NCI-H510A (cell line): Measurements from ENCODE around the gene MUC22.
A peak's percentile ranks its signal among the peaks of the same experiment; 100 is the strongest.
"Not testable (repeated sequence)": the region's sequence is repeated elsewhere in the genome, so short reads cannot be mapped to it uniquely, and the experiment has no call there.

Experiments
- DNase-seq: peaks from one replicate; lab custom pipeline; 2025; lab: John Stamatoyannopoulos, UW

MUC22 gene

GRCh38 chr6:31038559-31038958 is 28.3 kb downstream of the MUC22 start:
- DNase-seq: no peak

GRCh38 chr6:31040801-31041200 is 30.5 kb downstream of the MUC22 start:
- no peak for DNase-seq

DNA sequence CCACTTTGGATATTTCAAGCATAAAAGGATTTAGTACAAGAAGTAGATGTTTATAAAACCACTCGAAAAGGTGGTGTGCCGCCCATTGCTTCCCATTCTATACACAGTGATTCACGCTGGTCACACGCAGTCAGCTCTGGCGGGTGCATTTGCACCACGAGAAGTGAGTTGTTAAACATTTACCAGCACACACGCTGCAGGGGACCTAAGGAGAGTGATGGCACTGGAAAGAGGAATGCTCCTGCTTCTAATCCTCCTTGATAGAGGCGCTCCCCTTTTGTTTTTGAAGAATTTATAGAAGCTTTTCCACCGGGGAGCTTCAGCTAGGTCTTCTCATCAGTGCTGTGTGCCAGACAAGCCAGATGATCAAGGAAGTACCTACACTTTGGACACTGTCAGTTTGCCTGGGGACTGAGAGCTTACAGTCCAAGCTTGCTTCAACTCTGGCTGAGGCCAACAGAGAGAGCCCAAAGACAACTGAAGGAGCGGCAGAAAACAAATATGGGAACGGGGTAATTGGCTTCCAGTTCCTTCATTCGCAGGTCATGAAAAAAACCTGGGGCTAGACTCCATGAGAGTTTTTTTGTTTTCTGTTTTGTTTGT is 31.2 kb downstream of the MUC22 start:
- no peak for DNase-seq

- DNase-seq: no peak
These were observed 32.5 kb downstream of the MUC22 start for GRCh38 chr6:31042806-31043205.

DNA sequence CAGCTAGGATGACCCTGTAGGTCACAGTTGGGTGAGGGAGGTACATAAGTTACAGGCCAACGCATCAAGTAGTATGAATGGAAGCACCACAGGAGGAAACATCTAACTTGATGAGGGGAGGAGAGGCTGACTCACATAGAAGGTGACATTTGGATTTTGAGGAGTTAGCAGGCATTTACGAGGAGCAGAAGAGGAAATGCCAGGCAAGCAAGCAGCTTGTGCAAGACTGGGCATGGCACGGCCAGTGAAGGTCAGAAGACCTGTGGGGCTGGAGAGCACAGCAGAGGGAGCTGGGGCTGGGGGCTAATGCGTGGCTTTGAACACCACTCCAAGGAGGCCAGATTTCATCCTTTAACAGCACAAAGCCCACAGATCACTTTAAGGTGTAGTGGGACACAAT is 37.8 kb downstream of the MUC22 start:
- DNase-seq: no peak

DNA sequence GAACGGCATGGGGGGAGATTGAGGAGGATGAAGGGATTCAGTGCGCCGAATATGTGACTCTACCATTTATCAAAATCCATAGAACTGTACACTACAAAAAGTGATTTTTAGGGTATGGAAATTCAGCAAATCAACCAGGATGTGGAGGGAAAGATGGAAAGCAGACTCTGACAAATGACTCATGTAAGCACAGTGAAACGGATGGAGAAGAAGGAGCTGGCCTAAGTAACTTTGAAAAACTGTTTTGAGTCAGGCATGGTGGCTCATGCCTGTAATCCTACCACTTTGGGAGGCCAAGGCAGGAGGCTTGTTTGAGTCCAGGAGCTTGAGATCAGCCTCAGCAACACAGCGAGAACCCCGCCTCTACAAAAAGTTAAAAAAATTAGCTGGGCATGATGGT is 39.2 kb downstream of the MUC22 start:
- DNase-seq: no peak

- not testable (repeated sequence) for DNase-seq
These were observed 42.9 kb downstream of the MUC22 start for GRCh38 chr6:31053187-31053586.

DNA sequence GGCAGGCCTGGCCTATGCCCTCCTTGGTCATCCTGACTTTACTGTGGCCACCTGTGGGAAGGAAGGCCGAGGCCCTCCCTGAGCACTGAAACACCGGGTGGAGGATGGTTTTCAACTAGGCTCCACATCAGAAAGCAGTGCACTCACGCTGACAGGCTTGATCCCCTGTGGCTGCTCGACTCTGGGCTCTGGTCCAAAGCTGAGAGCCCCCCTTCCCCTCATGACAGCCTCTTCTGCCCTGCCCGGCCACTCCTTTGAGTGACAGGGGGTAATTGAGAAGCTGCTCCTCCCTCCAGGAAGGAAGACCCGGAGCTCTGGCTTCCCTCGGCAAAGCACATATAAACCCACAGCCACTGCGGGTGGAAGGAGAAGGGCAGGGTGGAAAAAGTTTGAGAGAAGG is 43.6 kb downstream of the MUC22 start:
- DNase-seq: no peak

- DNase-seq: no peak
These were observed 45.2 kb downstream of the MUC22 start for GRCh38 chr6:31055441-31055840.

GRCh38 chr6:31057426-31058003 is 47.2 kb downstream of the MUC22 start:
- no peak for DNase-seq

DNA sequence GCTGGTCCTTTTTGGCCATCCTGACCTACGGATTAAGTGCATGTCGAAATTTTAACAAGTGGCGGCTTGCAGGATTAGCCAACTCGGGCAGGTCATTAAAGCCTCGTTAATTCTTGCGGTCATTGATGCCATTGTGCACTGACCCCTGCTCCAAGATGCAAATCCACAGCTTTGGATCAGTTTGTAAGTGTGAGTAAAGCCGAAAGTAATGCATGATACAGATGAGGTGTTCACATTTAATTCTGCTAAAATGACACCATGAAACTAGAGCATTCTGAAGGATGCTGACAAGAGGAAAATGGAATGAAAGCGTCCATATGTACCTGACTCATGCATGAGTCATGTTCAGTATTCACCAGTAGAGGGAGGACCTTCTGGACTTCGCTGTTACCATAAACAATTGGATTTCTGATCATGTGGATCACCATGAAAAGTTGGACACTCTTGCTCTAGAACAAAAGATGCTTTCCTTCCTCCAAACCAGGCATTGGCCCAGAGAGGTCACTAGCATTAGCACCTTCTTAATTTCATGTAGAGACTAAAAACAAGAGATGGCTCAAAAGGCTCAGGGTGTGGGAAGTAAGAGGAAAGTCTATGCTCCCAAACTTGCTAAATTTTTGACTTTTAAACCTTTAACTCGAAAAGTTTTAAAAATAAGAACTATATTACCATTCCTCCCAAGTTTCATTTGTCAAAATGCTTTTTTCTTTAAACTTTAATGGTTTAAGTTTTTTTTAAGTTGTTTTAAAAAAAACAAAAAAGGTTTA is 48.0 kb downstream of the MUC22 start:
- no peak for DNase-seq

GRCh38 chr6:31060145-31060544 is 49.9 kb downstream of the MUC22 start:
- DNase-seq: no peak

DNA sequence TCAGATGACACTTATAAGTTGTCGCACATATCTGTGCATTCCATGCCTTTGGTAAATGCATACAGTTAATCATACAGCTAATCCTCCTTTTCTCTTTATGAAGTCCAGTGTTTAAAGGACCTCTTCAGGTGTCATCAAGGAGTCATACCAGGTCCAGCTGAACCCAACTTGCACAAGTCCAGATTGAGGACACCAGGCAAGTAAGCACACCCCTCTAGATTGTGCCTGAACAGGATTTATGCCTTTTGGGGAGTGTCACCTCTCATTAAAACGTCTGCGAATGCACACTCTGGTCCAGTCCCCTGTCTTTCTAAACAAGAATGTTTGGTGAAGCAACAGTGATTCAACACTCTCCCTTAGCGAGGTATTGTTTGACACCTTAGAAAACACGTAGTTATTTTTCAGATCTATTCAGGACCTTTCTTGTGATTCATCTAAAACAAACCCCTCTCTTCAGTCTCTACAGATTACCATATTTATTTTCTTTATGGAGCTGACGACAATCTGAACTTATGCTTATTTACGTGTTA is 53.7 kb downstream of the MUC22 start:
- no peak for DNase-seq

GRCh38 chr6:31065556-31065955 is 55.3 kb downstream of the MUC22 start:
- no peak for DNase-seq

GRCh38 chr6:31067028-31067427 is 56.8 kb downstream of the MUC22 start:
- not testable (repeated sequence) for DNase-seq

GRCh38 chr6:31067891-31068668 is 57.8 kb downstream of the MUC22 start:
- not testable (repeated sequence) for DNase-seq

- DNase-seq: peak; percentile 31
These were observed 58.5 kb downstream of the MUC22 start for GRCh38 chr6:31068669-31069340.

- DNase-seq: no peak
These were observed 60.5 kb downstream of the MUC22 start for GRCh38 chr6:31070711-31071197.

GRCh38 chr6:31074401-31074800 is 64.1 kb downstream of the MUC22 start:
- no peak for DNase-seq

DNA sequence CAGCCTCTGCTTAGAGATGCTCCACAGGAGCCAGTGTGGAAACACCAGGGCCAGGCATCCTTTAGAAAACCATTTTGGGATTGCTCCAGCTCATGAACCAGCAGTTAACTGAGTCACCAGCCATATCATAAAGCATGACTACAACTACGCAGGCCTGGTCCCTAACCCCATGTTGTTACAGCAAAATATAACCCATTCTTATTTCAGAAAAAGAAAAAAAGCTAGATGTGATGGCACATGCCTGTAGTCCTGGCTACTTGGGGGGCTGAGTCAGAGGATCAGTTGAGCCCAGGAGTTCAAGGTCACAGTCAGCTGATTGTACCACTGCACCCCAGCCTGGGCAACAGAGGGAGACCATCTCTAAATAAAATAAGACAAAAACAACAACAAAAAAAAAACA is 65.3 kb downstream of the MUC22 start:
- DNase-seq: no peak

GRCh38 chr6:31076611-31077010 is 66.3 kb downstream of the MUC22 start:
- no peak for DNase-seq
